COR-L47 (cell line): ENCODE data around the gene SAMD4B.
"Not testable (repeated sequence)": the region's sequence is repeated elsewhere in the genome, so short reads cannot be mapped to it uniquely, and the experiment has no call there.

Experiments used
- DNase-seq: peaks from one replicate; lab custom pipeline; 2025; lab: John Stamatoyannopoulos, UW

SAMD4B gene

DNA sequence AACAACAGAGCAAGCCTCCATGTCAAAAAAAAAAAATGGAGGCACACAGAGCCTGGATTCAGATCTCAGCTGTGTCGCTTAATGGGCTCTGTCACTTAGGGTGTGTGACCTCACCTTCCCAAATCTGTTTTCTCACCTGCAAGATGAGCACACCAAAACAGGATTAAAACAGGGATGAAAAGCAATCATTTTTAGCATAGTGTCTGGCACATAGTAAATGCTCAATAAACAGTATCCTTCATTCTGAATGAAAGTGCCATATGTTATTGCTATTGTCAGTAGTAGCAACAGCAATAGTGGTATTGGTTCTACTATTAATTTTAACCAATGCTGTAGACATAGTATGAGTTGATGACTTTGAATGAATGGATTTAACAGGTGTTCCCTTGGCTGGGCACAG lies 23.3 kb downstream of the SAMD4B start:
- DNase-seq, result no peak

DNA sequence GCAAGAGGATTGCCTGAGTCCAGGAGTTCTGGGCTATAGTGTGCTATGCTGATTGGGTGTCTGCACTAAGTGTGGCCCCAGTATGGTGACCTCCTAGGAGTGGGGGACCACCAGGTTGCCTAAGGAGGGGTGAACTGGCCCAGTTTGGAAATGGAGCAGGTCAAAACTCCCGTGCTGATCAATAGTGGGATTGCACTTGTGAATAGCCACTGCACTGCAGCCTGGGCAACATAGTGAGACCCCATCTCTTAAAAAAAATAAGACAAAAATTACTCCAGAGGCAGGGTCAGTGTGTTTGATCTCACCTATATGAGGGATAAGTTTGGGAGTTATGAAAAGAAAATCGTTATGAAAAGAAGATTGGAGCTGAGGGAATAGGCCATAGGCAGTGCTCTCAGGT lies 27.0 kb downstream of the SAMD4B start:
- DNase-seq, result no peak

DNA sequence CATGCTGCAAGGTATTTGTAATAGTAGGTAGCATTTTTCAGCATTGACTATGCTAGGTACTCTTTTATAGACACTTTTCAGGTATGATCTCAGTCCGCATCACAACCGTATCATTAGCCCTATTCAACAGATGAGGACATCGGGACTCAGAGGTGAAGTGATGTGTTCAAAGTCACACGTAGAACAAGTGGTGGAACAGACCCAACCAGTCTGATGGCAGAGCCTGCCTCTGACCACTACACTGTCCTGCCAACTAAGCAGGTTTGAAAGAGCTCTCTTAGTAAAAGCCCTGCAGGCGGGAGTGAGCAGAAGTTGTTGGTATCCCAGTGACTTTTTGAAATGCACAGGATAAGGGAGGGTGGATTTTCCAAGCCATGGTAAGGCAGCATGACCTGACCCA lies 28.5 kb downstream of the SAMD4B start:
- DNase-seq, result no peak

DNA sequence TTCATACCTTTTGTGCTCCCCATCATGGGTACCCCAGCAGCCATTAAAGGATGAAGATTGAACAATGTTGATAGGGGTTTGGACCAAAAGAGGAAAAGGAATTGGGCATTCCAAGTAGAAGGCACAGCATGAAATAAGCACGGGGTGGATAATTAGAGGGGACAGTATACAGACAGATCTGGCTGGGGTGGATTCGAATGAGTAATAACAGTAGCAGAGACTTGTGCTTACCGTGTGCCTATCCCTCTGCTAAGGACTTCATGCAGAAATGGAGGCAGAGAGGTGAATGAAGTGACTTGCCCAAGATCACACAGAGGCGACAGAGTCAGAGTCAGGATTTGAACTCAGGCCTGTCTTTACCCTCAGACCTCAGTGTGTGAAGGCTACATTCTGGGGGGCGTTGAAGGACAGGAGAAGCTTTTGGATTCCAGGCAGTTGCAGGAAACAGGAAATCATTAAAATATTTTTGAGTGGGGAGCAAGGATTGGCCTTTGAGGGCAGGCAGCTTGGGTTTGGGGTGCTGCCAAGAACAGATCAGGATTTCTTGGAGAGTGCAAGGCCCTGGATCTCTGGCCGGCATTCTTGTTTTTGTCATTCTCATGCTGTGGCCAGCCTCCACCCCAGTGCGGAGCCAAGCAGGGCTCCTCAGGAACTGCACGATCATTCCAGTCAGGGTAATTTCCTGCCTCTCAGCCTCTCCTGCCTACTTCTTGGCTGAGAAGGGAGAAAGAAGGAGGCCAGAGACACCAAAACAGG lies 30.0 kb downstream of the SAMD4B start:
- no peak for DNase-seq

DNA sequence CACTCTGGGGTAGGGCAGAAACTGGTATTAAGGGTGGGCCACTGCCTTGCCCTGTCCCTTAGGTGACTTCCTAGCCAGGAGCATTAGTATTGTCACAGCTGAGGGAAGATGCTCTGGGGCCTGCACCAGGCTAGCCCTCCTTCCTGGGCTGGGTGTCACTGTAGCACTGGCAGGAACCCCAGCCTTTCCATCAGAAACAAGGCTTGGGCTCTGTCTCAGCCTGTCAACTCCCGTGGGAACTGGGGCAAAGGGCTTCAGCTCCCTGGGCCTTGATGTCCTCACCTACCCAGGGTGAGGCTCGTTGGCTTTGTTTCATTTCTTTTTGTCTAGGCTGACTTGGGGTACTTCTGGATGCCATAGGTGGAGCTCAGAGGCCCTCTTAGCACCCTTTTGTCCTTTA lies 30.7 kb downstream of the SAMD4B start:
- no peak for DNase-seq

DNA sequence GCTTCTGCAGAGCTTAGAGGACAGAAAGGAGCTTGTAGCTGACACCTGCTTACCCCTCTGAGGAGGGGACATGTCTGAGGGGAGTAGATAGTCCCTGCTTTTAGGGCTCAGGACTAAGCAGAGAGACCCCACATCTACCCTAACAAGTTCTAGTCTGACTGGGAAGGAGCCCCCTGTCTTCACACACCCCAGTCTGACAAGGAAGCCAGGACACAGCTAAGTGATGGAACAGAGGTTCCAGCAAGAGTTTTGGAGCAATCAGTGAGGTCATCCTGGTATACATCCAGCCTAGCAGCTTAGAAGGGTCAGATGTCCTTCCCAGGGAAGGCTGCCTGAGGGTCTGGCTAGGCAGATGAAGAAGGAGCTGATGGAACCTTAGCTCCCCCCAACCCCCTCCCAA lies 33.7 kb downstream of the SAMD4B start:
- DNase-seq, result no peak

DNA sequence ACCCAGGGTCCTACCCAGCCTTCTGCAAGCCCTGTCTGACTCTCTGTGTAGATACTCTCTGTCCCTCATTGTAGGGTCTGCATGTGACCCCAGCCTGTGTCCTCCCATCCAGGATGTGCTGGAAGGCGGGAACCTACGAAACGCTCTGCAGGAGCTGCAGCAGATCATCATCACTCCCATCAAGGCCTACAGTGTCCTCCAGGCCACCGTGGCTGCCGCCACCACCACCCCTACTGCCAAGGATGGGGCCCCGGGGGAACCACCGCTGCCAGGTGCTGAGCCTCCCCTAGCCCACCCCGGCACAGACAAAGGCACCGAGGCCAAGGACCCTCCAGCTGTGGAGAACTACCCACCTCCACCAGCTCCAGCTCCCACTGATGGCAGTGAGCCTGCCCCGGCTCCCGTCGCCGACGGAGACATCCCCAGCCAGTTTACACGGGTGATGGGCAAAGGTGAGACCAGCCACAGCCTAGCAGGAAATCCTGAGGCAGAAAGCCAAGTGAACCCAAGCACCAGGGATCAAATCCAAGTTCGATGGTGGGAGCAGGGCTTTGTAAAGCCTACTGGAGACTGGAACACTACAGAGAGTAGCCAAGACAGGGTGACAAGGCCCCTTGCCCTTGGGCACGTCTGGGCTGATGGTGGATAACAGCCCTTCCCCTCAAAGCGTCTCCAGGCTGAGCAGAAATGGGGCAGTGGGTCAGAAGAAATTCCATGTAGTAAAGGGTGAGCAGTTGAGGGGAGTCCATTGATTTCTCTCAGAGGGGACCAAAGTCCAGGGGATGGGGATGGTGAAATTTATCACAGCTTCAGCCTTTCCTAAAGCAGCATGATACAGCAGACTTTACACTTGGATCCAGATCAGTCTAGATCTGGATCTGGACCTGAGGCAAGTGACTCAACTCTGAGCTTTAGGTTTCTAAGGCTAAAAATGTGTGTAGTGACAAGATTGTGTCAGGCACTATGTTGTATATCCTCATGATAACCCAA lies 35.4 kb downstream of the SAMD4B start:
- no peak for DNase-seq

DNA sequence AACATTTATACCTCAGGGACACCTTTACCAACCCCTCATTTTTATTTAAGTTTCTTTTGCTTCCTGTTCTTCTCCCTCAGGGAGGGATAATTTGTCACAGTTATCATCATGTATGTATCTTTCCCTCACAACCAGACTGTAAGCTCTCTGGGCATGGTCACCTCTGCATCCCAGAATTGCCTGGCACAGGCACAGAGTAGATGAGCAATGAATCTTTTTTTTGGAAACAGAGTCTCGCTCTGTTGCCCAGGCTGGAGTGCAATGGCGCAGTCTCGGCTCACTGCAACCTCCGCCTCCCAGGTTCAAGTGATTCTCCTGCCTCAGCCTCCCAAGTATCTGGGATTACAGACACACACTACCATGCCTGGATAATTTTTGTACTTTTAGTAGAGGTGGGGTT lies 37.1 kb downstream of the SAMD4B start:
- not testable (repeated sequence) for DNase-seq

DNA sequence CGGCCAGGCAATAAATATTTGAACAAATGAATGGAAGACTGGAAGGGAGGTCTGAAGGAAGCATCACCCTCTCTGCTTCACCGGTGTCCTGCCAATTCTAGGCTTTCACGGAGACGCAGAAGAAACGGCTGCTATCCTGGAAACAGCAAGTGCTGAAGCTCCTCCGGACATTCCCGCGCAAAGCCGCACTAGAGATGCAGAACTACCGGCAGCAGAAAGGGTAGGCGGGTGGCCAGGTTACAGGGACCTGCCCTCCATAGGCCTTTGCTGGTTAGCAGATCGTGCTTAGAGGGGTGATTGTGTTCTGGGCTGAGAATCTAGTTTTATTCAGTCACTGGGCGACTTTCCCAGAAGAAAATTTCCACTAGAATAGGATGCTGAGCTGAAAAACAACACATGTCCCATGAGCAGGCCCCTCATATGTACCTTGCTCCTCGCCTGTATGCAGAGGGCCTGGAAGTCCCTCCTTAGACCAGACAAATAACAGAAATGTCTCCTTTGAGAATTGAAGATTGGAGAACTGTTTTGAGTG lies 37.7 kb downstream of the SAMD4B start:
- DNase-seq, result no peak

DNA sequence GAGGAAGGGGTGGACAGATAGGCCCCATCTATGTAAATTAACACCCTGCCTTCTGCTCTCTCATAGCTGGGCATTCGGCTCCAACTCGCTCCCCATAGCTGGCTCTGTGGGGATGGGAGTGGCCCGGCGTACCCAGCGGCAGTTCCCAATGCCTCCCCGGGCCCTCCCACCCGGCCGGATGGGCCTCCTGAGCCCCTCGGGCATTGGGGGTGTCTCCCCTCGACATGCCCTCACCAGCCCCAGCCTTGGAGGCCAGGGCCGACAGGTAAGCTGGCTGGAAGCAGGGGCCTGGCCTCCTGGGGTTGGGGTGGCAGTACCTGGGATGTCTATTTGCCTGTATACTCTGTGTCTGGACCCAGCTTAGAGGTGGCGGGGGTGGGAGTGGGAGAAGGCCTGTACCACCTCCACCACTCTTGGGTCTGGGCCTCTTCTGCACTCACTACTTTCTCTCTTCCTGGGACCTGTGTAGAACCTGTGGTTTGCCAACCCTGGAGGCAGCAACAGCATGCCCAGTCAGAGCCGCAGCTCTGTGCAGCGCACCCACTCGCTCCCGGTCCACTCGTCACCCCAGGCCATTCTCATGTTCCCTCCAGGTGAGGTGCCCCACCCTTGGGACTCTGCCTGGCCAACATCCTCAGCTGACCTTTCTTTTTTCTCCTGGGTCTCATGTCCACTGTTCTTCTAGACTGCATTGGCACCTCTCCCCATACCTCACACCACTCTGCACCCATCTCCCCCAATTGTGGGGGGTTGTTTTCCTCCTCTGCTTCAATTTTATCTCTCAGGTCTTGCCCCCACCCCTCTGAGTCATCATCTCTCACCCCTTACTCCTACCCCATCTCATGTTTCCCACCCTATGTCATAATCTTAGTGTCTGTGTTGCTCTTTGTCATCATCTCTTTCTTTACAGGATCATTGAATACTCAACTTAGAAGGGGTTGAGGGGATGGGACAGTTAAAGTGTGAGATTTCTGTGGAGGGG lies 38.6 kb downstream of the SAMD4B start:
- DNase-seq, result no peak

DNA sequence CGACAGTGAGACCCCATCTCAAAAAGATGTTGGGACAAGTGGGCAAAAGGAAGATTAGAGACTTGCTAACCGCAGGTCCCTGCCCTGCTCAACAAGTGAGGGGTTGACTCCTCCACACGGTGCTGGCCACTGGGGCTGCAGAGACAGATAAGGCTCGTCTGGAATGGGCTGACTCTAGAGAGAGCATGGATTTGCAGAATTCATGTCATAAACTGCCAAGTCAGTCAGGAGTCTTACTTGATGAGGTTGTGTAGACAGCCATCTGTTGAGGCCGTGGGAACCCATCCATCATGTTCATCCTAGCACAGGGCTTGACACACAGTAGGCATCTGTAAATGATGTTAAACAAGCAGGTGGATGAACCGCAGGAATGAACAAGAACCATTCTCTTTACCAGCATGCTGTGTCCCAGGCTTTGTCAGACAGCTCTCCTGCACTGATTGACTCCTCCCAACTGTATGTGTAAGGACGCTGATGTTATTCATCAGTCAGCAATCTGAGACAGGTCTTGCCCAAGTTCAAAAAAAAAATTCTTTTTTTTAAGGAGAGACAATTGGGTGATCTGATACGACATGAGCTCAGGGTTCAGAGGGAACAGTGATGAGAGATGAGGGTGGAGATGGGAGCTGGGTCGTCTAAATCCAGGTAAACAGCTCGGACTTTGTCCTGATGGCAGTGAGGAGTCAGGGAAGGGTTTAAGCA lies 39.8 kb downstream of the SAMD4B start:
- no peak for DNase-seq

DNA sequence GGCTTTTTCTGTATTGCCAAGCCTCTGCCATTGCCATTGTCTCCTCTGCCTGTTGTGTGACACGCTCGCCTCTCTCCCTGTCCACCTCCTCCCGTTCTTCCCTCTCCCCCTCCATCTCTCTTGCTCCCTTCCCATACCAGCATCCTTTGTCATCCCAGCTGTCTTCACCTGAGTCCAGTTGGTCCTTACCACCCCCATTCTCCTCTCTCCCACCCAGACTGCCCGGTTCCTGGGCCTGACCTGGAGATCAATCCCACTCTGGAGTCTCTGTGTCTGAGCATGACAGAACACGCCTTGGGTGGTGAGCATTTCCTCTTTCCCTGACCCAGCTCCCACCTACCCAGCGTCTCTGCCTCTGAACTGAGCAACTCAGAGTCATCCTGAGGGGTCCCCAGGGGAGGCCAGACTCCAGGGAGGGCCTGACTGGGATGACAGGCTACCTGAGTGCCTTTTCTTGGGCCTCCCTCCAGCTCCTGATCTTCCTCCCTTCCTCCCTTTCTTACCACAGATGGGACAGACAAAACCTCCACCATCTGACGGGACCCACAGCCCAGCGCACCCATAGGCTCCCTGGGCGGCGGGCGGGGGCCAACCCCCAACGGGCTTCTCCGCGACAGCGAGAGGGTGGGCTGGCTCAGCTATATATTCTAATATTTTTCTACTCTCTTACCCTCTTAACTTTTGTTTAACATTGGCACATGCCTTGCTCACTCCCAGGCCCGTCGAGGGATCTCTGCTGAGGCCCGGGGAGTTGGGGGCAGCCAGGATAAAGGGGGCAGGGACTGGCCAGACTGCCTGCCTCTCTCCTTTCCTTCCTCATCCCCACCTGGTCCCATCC lies 41.0 kb downstream of the SAMD4B start:
- DNase-seq, result no peak

DNA sequence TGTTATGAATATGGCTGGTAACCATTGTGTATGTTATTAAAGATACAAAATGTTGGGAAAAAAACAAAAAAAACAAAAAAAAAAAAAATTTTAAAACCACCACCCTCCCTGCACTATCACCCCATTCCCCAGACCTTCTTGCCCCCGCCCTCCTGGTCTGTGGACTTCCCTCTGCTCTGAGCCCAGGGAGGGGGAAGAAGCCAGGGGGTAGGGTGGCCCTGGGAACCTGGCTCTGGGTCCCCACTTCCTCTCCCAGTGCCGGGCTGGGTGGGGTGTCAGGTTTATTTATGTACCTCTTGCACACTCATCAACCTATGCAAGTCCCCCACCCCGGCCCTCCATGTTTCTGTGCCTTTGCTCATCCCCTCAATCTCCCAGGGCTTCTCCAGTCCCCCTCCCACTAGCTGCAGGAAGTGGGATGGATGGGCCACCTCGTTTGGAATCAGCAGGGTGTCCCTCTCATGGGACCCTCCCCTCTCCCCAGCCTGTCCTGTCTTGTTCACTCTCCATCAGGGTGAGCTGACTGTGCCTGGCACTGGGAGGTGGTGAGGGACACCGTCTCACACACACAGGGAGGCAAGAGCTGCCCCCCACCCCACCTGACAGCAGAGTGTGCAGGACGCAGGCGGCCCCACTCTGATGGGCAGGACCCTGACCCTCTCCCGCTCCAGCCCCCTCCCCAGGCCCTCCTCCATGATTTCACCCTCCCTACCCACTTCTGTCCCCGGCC lies 42.8 kb downstream of the SAMD4B start:
- no peak for DNase-seq

DNA sequence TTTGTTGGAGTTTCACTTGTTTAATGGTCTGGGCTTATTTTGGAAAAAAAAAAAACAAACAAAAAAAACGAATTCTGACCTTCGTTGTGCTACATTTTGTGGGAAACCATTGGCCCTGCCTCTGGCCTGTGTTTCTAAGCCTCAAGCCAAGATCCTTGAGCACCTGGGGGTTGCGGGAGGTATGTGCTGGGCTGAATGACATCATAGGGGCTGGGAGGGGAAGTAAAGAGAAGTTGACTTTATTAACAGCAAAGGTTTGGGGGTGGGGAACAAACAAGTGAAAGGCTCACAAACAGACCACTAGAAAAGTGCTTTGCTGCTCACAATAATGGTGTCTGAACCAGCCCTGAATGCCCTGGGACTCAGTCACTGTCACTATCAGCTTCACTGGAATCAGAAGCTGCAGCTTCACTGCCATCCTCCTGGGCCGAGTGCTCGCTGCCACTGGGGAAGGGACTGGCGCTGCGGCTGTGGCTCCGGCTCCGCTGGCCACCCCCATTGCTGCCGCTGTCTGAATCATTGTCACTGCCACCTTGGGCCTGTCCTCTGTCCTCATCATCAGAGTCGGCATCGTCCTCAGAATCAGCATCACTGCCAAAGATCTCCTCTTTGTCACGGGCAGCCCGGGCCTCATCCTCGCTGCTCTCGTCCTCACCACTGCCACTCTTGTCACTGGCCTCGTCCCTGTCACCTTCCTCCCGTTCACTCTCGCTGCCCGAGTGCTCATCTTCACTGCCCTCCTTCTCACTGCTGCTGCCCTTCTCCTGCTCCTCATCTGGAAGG lies 43.6 kb downstream of the SAMD4B start:
- no peak for DNase-seq

DNA sequence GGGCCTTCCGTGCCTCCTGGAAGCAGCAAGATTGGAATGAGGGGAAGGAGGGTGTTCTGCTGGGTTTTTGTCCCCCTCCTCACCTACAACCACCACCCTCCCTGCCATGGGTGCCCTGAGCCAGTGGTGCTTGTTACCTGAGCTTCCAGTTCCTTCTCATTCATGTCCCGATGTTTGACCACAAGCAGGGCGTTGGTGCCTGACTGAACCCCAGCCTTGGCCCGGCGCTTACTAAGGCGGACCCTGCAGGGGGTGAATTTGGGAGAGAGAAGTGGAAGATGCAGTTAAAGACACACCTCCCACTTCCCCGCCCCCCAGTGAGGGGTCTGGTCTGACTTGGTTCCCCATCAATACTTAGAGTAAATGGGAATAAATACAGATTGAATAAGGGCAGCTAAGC lies 44.3 kb downstream of the SAMD4B start:
- no peak for DNase-seq

DNA sequence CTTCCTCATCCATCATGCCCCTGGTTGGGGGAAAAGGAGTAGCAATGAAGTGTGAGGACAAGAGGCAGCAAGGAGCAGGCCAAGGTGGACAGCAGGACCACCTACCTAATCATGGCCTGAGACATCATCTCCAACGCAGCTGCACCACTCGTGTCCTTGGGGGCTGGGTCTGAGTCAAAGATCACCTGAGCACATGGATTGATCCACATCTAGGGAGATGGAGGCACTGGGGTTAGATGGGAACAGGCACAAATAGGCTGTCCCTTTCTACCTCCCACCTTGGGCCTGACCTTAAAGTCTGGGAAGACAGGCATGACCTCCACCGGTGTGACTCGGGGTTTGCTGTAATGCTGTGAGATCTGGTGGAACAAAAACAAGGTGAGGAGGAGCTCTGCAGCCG lies 46.4 kb downstream of the SAMD4B start:
- DNase-seq, result no peak

DNA sequence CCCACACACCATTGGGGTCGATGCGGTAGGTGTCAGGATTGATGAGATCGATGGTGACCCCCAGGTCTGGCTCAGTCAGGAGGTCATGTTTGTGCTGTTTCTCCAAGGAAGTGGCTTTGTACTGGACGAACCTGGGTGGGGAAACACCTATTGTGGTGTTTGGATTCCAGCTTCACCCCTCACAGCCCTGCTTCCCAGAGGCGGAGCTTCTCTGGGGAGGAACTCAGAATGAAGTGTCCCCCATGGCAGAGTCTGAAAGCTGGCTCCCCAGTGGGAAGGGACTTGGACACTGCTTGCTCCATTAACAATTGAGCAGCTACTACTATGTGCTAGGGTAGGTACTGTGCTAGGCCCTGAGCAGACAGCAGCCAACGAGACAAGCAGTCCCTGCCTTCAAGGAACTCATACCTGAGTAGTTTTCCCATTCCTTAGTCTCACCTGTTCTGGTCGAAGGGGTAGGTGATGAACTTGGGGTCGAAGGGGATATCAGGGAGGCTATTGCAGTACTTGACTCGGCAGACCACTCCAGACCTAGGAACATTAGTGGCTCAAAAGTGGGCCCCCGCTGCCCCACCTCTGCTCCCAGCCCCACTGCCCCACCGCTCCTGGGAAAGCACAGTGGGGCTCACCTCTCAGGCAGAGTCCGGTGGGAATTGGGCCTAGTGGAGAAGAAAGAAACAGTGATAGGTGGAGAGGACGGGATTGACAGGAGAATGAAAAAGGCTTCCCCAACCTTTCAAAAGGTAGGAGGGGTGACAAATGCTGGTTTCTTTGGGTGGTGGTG lies 47.6 kb downstream of the SAMD4B start:
- DNase-seq, result no peak

DNA sequence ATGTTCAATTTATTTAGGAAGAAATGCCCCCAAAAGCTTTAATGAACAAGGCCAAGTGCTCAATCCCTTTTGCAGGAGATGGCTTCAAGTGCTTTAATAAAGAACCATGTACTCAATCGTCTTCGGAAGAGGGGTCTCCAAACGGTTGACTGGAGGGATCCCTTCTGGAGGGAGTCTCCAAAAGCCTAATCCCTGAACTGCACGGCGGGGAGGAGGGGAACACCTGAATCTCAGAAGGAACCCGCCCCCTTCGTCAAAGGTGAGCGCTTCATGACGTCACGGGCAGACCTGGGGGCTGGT lies 48.2 kb downstream of the SAMD4B start:
- DNase-seq, result no peak
